NCI-H2107 (cell line): ENCODE data around the gene TEF.
"Not testable (repeated sequence)": the region's sequence is repeated elsewhere in the genome, so short reads cannot be mapped to it uniquely, and the experiment has no call there.

Source experiments
- DNase-seq: peaks from one replicate; lab custom pipeline; 2025; lab: John Stamatoyannopoulos, UW

The TEF gene

DNA sequence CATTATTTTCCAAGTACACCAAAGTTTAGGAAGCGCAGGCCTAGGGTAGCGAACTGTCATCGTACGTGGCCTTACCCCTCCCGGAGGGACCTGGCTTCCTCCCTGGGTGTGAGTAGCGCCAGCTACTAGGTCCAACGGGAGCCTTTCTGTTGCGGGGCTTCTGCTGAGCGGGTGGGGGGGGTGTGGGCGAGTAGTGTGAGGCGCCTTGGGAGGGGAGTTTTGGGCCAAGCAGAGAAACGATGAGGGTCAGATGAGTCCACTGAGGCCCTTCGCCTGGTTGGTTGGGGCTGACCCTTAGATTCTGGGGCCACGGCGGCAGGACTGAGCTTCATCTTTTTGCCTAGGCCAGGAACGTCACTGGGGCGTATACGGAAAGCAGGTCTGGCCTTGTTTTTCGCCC, 868 bp downstream of the TEF start:
- DNase-seq = no peak

DNA sequence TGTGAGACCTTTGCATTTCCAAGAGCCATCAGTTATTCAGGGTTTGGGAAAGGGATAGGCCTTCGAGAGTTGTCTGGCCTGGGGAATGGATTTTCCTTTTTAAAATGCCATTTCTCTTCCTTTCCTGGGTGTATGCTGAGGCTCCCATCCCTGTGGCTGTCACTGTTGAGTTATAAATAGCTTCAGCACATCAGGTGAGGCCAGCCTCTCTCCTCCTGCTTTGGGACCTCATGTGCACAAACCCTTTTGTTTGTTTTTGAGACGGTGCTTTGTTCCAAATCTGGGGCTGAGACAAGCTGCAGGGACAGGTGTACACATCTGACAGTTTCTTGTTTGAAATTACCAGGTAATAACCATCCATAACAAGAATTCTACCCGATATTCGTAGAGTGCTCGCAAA, 1.3 kb downstream of the TEF start:
- DNase-seq = no peak

DNA sequence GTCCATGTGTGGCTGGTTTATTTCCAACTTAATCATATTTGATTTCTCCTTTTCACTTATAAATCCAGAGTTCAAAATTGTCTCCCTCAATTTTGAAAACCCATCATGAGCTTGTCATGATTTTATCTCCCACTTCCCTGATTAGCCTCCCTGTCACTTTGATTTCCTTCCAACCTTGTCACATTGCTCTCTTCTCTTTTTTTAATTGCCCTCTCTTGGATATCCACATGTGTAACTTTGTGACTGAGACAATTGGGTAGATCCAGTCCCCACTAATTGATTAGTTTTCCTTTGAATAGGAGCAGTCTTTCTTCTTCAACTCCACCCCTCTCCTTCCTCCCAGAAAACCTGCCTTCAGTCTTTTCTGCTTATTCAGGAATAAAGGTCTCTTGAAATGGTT, 2.4 kb downstream of the TEF start:
- no peak for DNase-seq

DNA sequence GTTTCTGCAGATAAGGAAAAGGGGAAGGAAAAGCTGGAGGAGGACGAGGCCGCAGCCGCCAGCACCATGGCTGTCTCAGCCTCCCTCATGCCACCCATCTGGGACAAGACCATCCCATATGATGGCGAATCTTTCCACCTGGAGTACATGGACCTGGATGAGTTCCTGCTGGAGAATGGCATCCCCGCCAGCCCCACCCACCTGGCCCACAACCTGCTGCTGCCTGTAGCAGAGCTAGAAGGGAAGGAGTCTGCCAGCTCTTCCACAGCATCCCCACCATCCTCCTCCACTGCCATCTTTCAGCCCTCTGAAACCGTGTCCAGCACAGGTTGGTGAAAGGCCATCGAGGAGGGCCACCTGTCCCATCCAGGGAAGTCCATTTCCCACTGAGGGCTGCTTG, 5.6 kb downstream of the TEF start:
- no peak for DNase-seq

DNA sequence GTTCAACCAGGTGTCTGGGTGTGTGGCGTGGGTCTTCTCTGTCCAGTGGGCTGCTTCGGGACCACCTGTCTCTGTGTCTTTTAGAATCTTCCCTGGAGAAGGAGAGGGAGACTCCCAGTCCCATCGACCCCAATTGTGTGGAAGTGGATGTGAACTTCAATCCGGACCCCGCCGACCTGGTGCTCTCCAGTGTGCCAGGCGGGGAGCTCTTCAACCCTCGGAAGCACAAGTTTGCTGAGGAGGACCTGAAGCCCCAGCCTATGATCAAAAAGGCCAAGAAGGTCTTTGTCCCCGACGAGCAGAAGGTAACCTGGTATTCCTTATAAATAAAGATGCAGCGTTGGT, 12.2 kb downstream of the TEF start:
- no peak for DNase-seq

DNA sequence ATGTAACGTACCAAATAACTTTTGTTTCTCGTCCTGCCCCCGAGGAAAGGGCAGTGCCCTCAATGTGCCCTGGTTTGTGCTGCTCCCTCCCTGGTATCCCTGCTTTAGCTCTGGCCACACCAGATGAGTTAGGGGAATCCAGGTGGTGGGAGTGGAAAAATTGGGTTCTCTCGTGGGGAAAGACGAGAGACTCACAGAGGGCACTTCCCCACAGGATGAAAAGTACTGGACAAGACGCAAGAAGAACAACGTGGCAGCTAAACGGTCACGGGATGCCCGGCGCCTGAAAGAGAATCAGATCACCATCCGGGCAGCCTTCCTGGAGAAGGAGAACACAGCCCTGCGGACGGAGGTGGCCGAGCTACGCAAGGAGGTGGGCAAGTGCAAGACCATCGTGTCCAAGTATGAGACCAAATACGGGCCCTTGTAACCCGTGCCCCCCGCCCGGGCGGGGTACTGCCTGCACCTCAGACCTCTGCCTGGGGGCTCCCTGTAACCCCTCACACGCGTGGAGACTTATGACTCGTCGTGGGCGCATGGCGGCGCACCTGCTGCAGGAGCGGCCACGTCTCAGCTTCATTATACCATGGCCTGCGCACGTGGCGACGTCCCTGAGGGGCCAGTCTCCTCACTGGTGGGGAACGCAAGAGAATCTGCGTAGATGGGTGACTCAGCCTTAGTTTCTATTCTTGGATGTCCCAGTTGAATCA, 13.9 kb downstream of the TEF start:
- no peak for DNase-seq

DNA sequence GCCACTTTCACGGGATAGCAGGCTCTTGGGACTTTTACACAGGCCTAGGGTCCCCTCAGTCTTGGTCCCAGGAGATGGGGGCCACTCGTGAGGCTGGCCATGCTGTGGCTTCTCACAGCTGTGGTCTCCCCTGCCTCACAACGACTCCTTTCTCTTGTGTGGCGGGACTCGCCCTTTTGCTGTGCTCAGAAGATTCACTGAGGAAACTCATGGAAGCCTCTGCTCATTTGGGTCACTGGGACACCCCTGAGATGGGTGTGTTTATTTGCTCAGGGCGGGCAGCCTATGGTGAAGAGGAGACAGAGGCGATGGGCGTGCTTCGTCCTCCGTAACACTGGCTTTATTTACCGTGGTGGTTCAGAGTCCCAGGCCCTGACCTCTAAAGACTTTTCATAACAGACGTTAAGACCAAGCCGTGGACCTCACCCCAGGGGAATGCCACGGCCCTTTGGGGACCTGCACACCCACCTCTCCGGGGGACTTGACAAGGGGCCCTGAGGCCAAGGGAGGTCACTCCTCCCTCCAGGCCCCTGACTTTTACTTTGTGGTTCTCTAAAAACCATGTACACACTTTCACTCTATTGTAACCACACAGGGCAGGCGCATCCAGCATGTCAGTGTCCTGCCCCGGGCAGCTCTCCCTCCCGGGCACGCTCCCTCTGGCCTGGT, 15.5 kb downstream of the TEF start:
- DNase-seq = no peak

DNA sequence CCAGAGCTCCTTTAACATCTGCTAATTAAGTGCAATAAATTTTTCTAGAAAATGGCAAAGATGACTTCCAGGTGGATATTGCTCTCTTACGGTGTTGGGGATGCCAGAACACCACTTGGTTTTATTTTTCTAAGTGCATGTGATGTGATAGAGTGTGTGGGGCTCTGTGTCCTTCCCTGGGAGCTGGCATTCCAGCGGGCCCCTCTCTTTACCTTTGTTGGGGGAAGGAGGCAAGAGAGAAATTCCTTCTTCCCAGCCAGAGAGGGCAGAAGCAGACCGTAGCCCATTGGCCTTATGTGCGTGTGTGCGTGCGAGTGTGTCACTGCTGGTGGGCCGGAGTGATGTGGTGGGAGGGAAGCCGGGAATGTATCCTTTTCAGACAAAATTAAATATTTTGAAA, 17.2 kb downstream of the TEF start:
- no peak for DNase-seq

DNA sequence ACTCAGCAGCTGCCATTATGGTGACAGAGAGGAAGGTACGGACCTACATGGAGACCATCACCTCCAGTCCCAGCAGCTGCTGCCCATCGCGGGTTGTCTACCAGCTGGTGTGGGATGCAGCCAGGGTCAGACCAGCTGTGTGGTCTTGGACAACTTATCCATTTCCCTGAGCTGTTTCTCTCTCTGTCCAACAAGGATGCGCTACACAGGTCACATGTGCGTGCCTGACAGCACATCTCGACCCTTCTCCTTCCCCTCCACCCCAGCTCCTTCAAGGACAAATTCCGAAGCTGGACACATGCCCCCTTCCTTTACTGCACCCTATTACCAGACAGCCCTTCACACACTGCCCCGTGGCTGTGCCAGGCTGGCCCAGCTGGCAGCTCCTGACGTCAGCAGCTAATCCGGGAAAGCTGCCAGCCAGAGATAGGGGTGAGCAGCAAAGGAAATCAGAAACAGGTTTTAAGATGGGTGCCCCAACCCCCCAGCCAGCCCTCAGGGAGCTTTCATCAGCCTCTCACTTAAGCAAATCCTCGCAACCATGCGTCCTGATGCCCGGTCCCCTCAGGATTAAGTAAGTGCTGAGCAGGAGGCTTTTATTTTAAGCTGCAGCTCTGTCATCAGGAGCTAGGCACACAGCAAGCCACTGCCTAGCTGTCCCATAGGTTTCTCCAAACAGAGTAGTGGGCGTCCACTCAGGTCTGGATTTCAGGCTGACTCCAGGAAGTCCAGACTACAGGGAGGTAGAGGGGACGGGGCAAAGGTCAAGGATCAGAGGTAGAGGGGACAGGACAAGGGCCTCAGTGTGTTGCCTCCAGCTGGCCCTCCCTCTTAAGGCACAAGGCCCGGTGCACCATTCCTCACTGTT, 20.3 kb downstream of the TEF start:
- peak; percentile 38 for DNase-seq

DNA sequence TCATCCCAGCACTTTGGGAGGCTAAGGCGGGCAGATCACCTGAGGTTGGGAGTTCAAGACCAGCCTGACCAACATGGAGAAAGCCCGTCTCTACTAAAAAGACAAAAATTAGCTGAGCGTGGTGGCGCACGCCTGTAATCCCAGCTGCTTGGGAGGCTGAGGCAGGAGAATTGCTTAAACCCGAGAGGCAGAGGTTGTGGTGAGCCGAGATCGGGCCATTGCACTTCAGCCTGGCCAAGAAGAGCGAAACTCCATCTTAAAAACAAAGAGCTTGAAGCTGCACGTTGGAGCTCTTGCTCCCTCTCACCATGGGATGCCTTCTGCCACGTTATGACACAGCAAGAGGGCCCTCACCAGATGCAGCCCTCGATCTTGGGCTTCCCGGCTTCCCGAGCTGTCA, 21.1 kb downstream of the TEF start:
- not testable (repeated sequence) for DNase-seq

DNA sequence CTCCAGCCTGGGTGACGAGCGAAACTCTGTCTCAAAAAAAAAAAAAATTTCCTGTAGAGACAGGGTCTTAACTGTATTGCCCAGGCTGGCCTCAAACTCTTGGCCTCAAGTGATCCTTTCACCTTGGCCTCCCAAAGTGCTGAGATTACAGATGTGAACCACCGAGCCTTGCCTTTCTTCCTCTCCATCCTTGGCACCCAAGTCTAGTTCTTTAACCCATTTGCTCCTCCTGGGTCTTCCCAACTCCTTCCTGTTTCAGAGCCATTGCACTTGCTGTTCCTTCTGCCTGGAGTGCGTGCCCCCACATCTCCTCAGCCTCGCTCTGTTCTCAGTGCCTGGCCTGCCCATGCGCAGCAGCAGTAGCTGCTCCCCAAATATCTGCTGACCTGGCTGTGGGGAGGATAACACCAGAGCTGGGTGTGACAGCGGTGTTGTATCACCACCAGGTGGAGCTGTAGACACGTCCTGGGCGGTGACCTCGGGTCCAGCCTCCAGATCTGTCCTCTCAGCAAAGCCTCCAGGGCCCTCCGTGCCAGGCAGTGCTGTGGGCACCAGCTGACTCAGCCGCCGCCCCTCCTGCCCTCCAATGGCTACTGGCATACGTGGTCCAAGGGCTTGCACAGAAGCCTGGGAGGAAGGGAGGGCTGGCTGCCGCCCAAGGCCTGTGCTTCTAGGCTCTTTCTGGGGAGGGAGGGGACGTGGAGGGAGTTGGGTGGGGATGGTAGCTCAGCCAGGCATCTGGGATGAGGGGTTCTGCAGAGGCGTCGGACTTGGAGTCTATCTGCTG, 22.0 kb downstream of the TEF start:
- DNase-seq = peak; percentile 35

DNA sequence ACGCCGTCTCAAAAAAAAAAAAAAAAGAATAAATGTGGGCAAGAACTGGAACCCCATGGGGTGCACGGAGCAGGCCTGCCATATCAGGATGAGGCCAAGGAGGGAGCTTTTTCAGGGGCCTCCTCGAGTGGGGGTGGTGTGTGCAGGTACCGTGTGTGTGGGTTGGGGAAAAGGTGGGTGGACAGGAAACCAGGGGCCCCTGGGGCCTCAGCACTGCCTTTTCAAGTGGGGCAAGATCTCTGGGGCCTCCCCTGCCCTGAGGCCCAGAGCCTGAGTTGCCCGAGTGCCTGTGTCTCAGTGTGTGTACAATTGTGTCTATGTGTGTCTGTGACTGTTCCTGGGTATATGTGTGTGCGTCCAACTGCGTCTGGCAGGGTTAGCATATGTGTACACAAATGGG, 23.8 kb downstream of the TEF start:
- no peak for DNase-seq

DNA sequence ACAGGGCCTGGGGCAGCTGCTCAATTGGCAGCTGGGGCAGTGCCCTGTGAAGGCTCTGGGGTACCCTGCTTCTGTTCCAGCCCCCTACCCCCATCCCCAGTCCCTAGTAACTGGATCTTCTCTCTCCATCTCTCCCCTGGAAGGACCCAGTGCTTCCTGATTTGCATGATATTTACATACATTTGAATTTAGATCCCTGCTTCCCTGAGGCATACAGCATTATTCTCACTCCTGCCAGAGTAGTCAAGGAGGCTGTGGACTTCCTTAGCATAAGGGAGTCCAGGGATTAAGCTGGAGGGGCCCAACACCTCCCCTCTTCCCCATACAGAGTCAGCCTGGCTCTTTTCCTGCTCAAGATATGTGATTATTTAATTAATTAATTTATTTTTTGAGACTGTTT, 24.7 kb downstream of the TEF start:
- DNase-seq = no peak

DNA sequence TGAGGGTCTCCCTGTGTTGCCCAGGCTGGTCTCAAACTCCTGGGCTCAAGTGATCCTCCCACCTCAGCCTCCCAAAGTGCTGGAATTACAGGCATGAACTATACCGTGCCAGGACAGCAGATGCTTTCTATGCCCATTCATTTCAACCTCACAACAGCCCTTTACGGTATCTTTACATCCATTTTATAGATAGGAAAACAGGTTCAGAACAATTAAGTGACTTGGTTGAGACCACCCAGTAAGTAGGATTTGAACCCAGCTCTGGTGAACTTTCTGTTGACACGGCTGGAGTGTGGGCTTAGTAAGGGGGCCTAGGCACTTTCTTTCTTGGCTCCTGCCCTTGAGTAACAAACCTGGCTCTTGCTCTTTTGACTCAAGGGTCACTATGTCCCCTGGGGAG, 25.7 kb downstream of the TEF start:
- no peak for DNase-seq

DNA sequence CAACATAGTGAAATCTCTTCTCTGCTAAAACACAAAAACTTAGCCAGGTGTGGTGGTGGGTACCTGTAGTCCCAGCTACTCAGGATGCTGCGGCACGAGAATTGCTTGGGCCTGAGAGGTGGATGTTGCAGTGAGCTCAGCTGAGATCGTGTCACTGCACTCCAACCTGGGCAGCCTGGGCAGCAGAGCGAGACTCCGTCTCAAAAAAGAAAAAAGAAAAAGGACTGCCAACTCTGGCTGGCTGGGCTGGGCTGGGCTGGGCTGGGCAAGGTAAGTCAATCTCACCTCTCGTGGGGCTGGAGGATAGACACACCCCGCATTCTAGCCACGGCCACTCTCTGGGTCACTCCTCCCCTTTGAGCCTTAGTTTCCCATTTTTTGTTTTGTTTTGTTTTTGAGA, 26.9 kb downstream of the TEF start:
- DNase-seq = no peak

DNA sequence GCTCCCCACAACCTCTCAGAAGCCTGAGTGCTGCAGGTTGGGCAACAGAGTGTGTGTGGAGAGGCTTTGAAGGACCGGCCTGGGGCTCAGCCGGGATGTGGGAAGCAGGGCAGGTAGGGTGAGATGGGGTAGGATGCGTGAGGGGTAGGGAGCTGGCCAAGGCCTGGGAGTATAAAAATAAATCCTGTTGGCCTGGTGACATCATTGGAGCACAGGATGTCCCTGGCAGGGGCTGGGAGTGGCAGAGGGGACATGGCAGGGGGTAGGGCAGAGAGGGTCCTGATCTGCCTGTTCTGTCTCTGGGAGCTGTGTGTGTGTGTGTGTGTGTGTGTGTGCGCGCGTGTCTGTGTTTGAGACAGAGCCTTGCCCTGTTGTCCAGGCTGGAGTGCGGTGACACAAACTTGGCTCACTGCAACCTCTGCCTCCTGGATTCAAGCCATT, 28.6 kb downstream of the TEF start:
- DNase-seq = no peak

DNA sequence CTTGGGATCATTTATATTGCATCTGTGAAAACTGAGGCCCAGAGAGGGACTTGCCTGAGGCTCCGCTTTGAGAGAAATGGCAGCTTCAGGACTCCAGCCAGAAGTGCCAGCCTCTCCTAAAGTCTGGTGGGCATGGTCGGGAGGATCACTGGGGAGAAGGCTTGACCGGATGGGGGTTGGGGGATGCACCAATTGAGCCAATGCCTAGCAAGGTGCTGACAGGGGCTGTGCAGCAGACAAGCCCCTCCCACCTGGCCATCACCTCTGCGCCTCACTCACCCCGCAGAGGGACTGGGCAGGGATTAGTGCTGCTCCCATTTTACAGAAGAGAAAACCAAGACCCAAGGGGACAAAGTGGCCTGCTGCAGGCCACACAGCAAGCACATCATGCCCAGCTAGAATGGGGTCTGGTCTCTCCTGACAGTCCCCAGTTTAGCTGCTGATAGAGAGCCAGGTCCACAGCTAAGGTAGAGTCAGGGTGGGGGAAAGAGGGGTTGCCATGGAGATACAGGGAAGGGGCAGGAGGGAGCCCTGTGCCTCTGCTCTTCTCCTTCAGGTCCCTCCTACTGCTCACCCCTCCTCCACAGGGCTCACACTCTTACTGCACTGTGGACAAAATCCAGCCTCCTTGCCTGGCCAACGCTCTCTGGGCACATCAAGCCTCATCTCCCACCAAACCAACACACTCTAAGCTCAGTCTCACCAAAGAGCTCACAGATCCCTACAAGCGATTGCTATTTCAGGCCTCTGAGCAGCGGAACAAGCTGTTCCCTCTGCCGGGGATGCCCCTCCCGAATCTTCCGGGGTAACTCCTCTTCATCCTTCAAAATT, 29.5 kb downstream of the TEF start:
- no peak for DNase-seq

DNA sequence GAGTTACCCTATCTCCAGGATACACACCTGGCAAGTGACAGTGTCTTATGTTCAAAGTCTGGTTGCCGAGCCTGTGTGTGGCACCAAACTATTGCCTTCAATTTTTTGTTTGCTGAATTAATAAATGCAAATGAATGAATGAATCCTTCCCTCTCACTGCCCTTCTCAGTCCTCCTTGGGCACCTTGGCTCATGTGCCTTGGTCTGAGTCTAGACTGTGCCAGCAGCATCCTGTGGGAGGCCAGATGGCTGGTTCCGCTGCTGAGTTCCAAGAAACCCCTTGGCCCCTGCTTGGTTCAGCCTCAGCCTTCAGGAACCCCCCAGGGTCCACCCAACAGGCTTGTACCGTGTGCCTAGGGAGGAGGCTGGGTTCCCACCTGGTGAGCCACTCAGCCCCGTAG, 33.8 kb downstream of the TEF start:
- DNase-seq = no peak

DNA sequence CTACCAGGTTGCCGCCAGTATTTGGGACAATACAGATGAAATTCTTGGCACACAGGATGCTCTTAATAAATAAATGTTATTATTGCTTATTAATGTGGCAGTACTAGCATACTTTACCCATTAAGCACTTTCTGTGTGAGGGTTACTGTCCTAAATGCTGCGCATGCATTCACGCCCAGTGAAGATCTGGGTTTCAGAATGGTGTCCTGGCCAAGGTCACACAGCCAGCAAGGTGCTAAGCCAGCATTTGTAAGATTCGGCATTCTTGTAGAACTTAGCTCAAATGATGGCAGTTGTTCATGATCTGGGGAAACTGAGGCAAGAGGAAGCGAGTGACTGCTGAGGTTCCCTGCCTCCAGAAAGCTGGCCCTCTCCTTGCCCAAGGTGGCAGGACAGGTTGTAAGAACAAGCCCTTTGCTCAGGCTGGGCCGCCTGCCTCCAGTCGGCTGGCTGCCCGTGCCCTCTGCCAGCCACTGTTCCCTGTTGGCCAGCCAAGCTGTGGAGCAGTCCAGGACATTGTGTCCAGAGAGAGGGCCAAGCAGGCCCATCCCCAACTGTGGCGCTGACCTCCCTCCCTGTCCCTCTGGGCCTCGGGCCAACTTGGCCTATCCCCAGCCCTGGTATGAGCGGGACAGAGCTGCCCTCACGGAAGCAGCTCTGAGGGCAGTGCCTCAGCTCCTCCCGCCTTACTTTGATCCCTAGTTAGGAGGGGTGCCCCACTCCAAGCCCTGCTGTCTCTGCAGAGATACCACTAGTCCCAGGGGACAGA, 36.1 kb downstream of the TEF start:
- no peak for DNase-seq

DNA sequence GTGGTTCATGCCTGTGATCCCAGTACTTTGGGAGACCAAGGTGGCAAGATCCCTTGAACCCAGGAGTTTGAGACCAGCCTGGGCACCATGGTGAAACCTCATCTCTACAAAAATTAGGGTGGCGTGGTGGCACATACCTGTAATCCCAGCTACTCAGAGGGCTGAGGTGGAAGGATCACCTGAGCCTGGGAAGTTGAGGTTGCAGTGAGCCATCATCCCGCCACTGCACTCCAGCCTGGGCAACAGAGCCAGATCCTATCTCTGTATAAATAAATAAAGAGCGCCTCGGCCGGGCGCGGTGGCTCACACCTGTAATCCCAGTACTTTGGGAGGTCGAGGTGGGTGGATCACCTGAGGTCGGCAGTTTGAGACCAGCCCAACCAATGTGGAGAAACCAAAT, 37.0 kb downstream of the TEF start:
- no peak for DNase-seq
